ENCODE data around the gene GVQW3. TPM values are rescaled to one million over a fixed set of nuclear protein-coding genes. Genes with fewer than 3 reads are reported as not detected.

The GVQW3 gene
- total and polyA plus RNA-seq, 2 of the 8 experiments (the other 6 are each of a cell fraction or from before 2014, with no cell fraction given) = 5.5 to 8.1 TPM

GRCh38 chr11:76368490-76368889 is 12.6 kb upstream of the GVQW3 start:
- Histone ChIP-seq H3K4me2 (ENCODE audit: insufficient read depth in 1 of 2, low read depth in 2 of 2, low read length in 2 of 2) (no peak overlapping the region), H3K23me2 (ENCODE audit: low read depth, low read length) (no peaks in the 10 kb centered on the region), H3K4me3 (ENCODE audit: extremely low read depth in 1 of 4, insufficient read depth in 2 of 4, low read depth in 3 of 4, low read length in 4 of 4) (no peak overlapping the region), H4K5ac (ENCODE audit: insufficient read length, low read depth, low read length) (no peak overlapping the region), H2BK12ac (ENCODE audit: low read depth, low read length) (no peak overlapping the region), H3K56ac (replicated peaks; ENCODE audit: insufficient read length, low read depth, low read length) (no peak overlapping the region), H2BK5ac (ENCODE audit: low read depth, low read length) (no peak overlapping the region), H2BK120ac (replicated peaks; ENCODE audit: low read depth, low read length) (no peak overlapping the region), H3K27me3 (replicated peaks in 1 of 4; ENCODE audit: control insufficient read depth in 3 of 4, extremely low read depth in 1 of 4, insufficient read depth in 3 of 4, low read length in 3 of 4) (no peaks in the 10 kb centered on the region), H2AFZ (ENCODE audit: low read length) (no peak overlapping the region), H3K27ac (ENCODE audit: low read depth, low read length) (no peak overlapping the region), H3K14ac (ENCODE audit: insufficient read length) (no peak overlapping the region), H2BK15ac (ENCODE audit: low read length) (no peak overlapping the region), H3K9ac (replicated peaks in 1 of 4; ENCODE audit: extremely low read depth in 1 of 4, low read depth in 3 of 4, low read length in 3 of 4) (no peak overlapping the region), H3K79me1 (ENCODE audit: low read depth, low read length) (peaks cover 2% of the 10 kb centered on the region; the same call in 1 of the 2 replicates), H4K8ac (ENCODE audit: extremely low read depth, insufficient read depth, low read length) (no peak overlapping the region), H4K91ac (replicated peaks; ENCODE audit: insufficient read length, low read length) (no peak overlapping the region), H3K18ac (ENCODE audit: extremely low read depth, low read length) (no peak overlapping the region), H3K9me3 (ENCODE audit: insufficient read depth in 2 of 2, low read depth in 1 of 2, low read length in 1 of 2) (no peaks in the 10 kb centered on the region), H3K4me1 (replicated peaks in 1 of 4; ENCODE audit: control insufficient read depth in 3 of 4, insufficient read depth in 4 of 4, low read length in 3 of 4) (no peaks in the 10 kb centered on the region), H3K79me2 (ENCODE audit: control insufficient read depth in 1 of 2, insufficient read depth in 2 of 2, low read length in 2 of 2) (peaks cover 0 to 71% of the 10 kb centered on the region in 2 experiments; a peak in 2 of 4 replicates), H3K4ac (replicated peaks; ENCODE audit: insufficient read length, low read depth, low read length) (no peak overlapping the region), H3K23ac (ENCODE audit: insufficient read length) (no peak overlapping the region), H2AK5ac (ENCODE audit: low read depth, low read length) (no peak overlapping the region), H2BK20ac (ENCODE audit: low read length) (no peak overlapping the region), H4K20me1 (replicated peaks in 1 of 2; ENCODE audit: control insufficient read depth in 1 of 2, insufficient read depth in 2 of 2, low read length in 2 of 2) (peaks cover 0 to 7% of the 10 kb centered on the region in 2 experiments), H3K36me3 (ENCODE audit: control insufficient read depth in 2 of 4, insufficient read depth in 4 of 4, low read length in 3 of 4) (no peaks in the 10 kb centered on the region)
- 93% methylated on average over 1 of the region's 1 CpG; no CpG with 5 or more reads in 1 of the 2 experiments for WGBS, 2 experiments (ENCODE audit: extremely low coverage in 1 of 2, insufficient coverage in 1 of 2, insufficient read length in 1 of 2, insufficient replicate concordance in 2 of 2, low coverage in 1 of 2, low lambda C conversion rate in 2 of 2, missing lambda C conversion rate in 1 of 2)
- CTCF ChIA-PET (ENCODE audit: partially characterized antibody) = no interaction called here
- POLR2A ChIA-PET (ENCODE audit: partially characterized antibody) = no interaction called here
- no peak for FAIRE-seq
- no peak for DNase-seq (ENCODE audit: low read depth in 1 of 2, low spot score in 2 of 2)
- TF ChIP-seq RNF2 (IDR thresholded peaks at IDR 0.05; ENCODE audit: borderline replicate concordance, low read depth, low read length, missing control alignments, poor library complexity, severe bottlenecking) (no peak), CHD2 (IDR thresholded peaks at IDR 0.05; ENCODE audit: low read length) (no peak), CBX8 (IDR thresholded peaks at IDR 0.05; ENCODE audit: borderline replicate concordance, low read depth, low read length) (no peak), BRCA1 (IDR thresholded peaks at IDR 0.05; ENCODE audit: low read depth, low read length) (no peak), RBBP5 (IDR thresholded peaks at IDR 0.05; ENCODE audit: borderline replicate concordance, low read depth, low read length) (no peak), KDM1A (IDR thresholded peaks at IDR 0.05; ENCODE audit: borderline replicate concordance, low read length) (no peak), CHD1 (IDR thresholded peaks at IDR 0.05; ENCODE audit: low read depth, low read length) (no peak), JUN (IDR thresholded peaks at IDR 0.05; ENCODE audit: low read depth, low read length) (no peak), ATF3 (IDR thresholded peaks at IDR 0.05; ENCODE audit: insufficient read depth, low read depth, low read length) (no peak), POLR2A (IDR thresholded peaks at IDR 0.05; ENCODE audit: control extremely low read depth in 1 of 2, low read depth in 2 of 2, low read length in 2 of 2) (no peak), SRF (IDR thresholded peaks at IDR 0.05; ENCODE audit: low read depth, low read length) (no peak), ATF2 (IDR thresholded peaks at IDR 0.05; ENCODE audit: low read length) (no peak), SP2 (IDR thresholded peaks at IDR 0.05; ENCODE audit: low read length) (no peak)

All from H1 (cell line).